HCT116 (cell line): ENCODE measurements around the gene TNFAIP3.

ENCODE experiments used
- EZH2phosphoT487 ChIP-seq: fragments of 200-600 bp; IDR thresholded peaks from 2 replicates; pipeline ENCODE4 v1.6.1; 2018; ENCODE audit warnings: antibody characterized with exemption, borderline replicate concordance
- POLR2A ChIP-seq: IDR thresholded peaks from 2 replicates; pipeline ENCODE4 v1.7.0; 2011; ENCODE audit warnings: borderline replicate concordance; ENCODE audit not compliant: insufficient read depth, insufficient read length; ENCODE audit errors: extremely low read depth
- POLR2AphosphoS5 ChIP-seq: IDR thresholded peaks from 2 replicates; pipeline ENCODE4 v1.6.1; 2011; ENCODE audit warnings: mild to moderate bottlenecking, low read depth, low read length, moderate library complexity
- SIN3A ChIP-seq: IDR thresholded peaks from 2 replicates; pipeline ENCODE4 v1.6.1; 2012; ENCODE audit warnings: low read depth
- YY1 ChIP-seq: IDR thresholded peaks from 2 replicates; pipeline ENCODE4 v1.6.1; 2011; ENCODE audit warnings: low read length, low read depth, moderate library complexity, mild to moderate bottlenecking; ENCODE audit not compliant: insufficient replicate concordance; ENCODE audit errors: extremely low read depth
- ZNF274 ChIP-seq: fragments of 200-500 bp; sonication (Bioruptor generic); IDR thresholded peaks from 2 replicates; pipeline ENCODE4 v1.6.1; 2014; ENCODE audit warnings: mild to moderate bottlenecking, low read depth, low read length, inconsistent platforms
- TF ChIP-seq, protein P1 (sequence below), 3 experiments: fragments of 200-600 bp in 1 of 3; sonication (generic) in 1 of 3; IDR thresholded peaks in 2 of 3; conservative IDR thresholded peaks in 1 of 3; 2 replicates each; pipeline ENCODE4 v1.5.1; 2012 to 2017; ENCODE audit warnings: low read depth in 2 of 3, low read length in 2 of 3, antibody characterized with exemption in 1 of 3, borderline replicate concordance in 1 of 3, control low read depth in 1 of 3, mild to moderate bottlenecking in 1 of 3, mixed read lengths in 1 of 3, mixed run types in 1 of 3, moderate library complexity in 1 of 3; ENCODE audit not compliant: insufficient read depth in 1 of 3
- TF ChIP-seq, protein P2 (sequence below): IDR thresholded peaks from 2 replicates; pipeline ENCODE4 v1.6.1; 2012
- TF ChIP-seq, protein P3 (sequence below): IDR thresholded peaks from 2 replicates; pipeline ENCODE4 v1.6.1; 2012; ENCODE audit warnings: low read depth

DNA sequence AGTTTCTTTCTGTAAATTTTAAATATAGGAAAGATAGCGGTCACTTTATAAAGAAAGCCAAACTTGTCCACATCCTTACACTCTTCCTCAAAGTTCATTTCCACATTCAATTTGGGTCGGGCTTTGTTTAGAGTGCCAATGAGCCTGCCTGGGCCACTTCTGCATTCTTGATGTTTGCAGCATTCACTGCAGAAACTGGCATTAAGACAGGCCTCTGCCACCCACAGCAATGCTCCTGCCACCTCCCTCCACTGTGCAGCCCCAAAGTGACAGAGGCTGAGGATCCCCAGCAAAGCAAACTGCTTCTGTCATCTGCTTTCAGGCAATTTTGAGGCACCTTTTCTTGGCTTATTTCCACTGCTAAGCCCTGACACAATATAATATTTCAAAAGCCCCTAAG, 61.2 kb downstream of the TNFAIP3 start:
- TF ChIP-seq POLR2A (no peak), POLR2AphosphoS5 (no peak), SIN3A (no peak), ZNF274 (no peak), EZH2phosphoT487 (no peak), YY1 (no peak)
- TF ChIP-seq, protein P1, sequence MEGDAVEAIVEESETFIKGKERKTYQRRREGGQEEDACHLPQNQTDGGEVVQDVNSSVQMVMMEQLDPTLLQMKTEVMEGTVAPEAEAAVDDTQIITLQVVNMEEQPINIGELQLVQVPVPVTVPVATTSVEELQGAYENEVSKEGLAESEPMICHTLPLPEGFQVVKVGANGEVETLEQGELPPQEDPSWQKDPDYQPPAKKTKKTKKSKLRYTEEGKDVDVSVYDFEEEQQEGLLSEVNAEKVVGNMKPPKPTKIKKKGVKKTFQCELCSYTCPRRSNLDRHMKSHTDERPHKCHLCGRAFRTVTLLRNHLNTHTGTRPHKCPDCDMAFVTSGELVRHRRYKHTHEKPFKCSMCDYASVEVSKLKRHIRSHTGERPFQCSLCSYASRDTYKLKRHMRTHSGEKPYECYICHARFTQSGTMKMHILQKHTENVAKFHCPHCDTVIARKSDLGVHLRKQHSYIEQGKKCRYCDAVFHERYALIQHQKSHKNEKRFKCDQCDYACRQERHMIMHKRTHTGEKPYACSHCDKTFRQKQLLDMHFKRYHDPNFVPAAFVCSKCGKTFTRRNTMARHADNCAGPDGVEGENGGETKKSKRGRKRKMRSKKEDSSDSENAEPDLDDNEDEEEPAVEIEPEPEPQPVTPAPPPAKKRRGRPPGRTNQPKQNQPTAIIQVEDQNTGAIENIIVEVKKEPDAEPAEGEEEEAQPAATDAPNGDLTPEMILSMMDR (IDR thresholded peaks at IDR 0.05 in 2 of 3, conservative IDR thresholded peaks at IDR 0.05 in 1 of 3; ENCODE audit: borderline replicate concordance in 1 of 3, insufficient read depth in 1 of 3, low read depth in 2 of 3, low read length in 2 of 3): no peak
- TF ChIP-seq, protein P2, sequence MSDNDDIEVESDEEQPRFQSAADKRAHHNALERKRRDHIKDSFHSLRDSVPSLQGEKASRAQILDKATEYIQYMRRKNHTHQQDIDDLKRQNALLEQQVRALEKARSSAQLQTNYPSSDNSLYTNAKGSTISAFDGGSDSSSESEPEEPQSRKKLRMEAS: no peak
- TF ChIP-seq, protein P3, sequence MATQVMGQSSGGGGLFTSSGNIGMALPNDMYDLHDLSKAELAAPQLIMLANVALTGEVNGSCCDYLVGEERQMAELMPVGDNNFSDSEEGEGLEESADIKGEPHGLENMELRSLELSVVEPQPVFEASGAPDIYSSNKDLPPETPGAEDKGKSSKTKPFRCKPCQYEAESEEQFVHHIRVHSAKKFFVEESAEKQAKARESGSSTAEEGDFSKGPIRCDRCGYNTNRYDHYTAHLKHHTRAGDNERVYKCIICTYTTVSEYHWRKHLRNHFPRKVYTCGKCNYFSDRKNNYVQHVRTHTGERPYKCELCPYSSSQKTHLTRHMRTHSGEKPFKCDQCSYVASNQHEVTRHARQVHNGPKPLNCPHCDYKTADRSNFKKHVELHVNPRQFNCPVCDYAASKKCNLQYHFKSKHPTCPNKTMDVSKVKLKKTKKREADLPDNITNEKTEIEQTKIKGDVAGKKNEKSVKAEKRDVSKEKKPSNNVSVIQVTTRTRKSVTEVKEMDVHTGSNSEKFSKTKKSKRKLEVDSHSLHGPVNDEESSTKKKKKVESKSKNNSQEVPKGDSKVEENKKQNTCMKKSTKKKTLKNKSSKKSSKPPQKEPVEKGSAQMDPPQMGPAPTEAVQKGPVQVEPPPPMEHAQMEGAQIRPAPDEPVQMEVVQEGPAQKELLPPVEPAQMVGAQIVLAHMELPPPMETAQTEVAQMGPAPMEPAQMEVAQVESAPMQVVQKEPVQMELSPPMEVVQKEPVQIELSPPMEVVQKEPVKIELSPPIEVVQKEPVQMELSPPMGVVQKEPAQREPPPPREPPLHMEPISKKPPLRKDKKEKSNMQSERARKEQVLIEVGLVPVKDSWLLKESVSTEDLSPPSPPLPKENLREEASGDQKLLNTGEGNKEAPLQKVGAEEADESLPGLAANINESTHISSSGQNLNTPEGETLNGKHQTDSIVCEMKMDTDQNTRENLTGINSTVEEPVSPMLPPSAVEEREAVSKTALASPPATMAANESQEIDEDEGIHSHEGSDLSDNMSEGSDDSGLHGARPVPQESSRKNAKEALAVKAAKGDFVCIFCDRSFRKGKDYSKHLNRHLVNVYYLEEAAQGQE: no peak
